A673 (cell line): Measurements from ENCODE around the gene UTP11. TPM values are rescaled to one million over a fixed set of nuclear protein-coding genes. Genes with fewer than 3 reads are reported as not detected.
A peak's percentile ranks its signal among the peaks of the same experiment; 100 is the strongest.

ENCODE experiments used
- BruUV-seq: library from RNA; stranded (reverse); fragments of 400-500 nt; replicated peaks from 2 replicates; lab custom pipeline; 2021; lab: Mats Ljungman, UMichigan
- CTCF ChIA-PET: fragments of 300-600 bp; sonication (Branson Sonifier 250); formaldehyde crosslinking; loops from one replicate; lab custom pipeline; 2022; ENCODE audit warnings: antibody characterized with exemption; lab: Charles Lee
- POLR2A ChIA-PET: fragments of 300-600 bp; sonication (Branson Sonifier 250); formaldehyde crosslinking; loops from one replicate; lab custom pipeline; 2022; ENCODE audit warnings: antibody characterized with exemption; ENCODE audit not compliant: low non-redundant PET; lab: Charles Lee
- DNase-seq: peaks from one replicate; pipeline ENCODE4 v3.0.0-alpha.2; 2015; ENCODE audit warnings: low spot score
- H3K27ac ChIP-seq: fragments of 200-600 bp; sonication (generic); 2 replicates; pipeline ENCODE4 v1.5.1; 2016; ENCODE audit warnings: mixed run types, low read depth, mild to moderate bottlenecking, mixed read lengths, antibody characterized with exemption, low read length; ENCODE audit not compliant: poor library complexity, severe bottlenecking
- H3K27me3 ChIP-seq: fragments of 200-600 bp; sonication (generic); replicated peaks from 2 replicates; pipeline ENCODE4 v1.6.1; 2017; ENCODE audit warnings: mixed run types, low read depth, mild to moderate bottlenecking, mixed read lengths, antibody characterized with exemption, low read length; ENCODE audit not compliant: insufficient read depth, poor library complexity
- H3K36me3 ChIP-seq: fragments of 200-600 bp; sonication (generic); 2 replicates; pipeline ENCODE4 v1.6.1; 2016; ENCODE audit warnings: mixed run types, mild to moderate bottlenecking, mixed read lengths, antibody characterized with exemption, low read length; ENCODE audit not compliant: insufficient read depth, poor library complexity, severe bottlenecking
- H3K4me1 ChIP-seq: fragments of 200-600 bp; sonication (generic); 2 replicates; pipeline ENCODE4 v1.6.1; 2017; ENCODE audit warnings: mixed run types, mild to moderate bottlenecking, mixed read lengths, antibody characterized with exemption, low read length; ENCODE audit not compliant: insufficient read depth, poor library complexity, severe bottlenecking
- H3K4me3 ChIP-seq: fragments of 200-600 bp; sonication (generic); 2 replicates; pipeline ENCODE4 v1.5.1; 2016; ENCODE audit warnings: low read depth, mixed run types, mild to moderate bottlenecking, mixed read lengths, low read length; ENCODE audit not compliant: poor library complexity, severe bottlenecking
- H3K9me3 ChIP-seq: fragments of 200-600 bp; sonication (generic); 2 replicates; pipeline ENCODE4 v1.6.1; 2016; ENCODE audit warnings: mixed run types, low read depth, mild to moderate bottlenecking, mixed read lengths, antibody characterized with exemption, low read length; ENCODE audit not compliant: poor library complexity, severe bottlenecking
- CTCF ChIP-seq: fragments of 300-800, 200-600 bp; sonication (generic); conservative IDR thresholded peaks from 2 replicates; pipeline ENCODE4 v1.5.1; 2017; ENCODE audit warnings: low read depth, mild to moderate bottlenecking, antibody characterized with exemption, low read length, moderate library complexity, mixed read lengths
- EZH2 ChIP-seq: fragments of 200-600 bp; sonication (generic); IDR thresholded peaks from 2 replicates; pipeline ENCODE4 v1.6.1; 2017; ENCODE audit warnings: borderline replicate concordance, low read depth, mild to moderate bottlenecking, mixed read lengths, antibody characterized with exemption, low read length; ENCODE audit not compliant: poor library complexity, severe bottlenecking
- intact Hi-C: fragments of 100-400 bp; cut with micrococcal nuclease; formaldehyde crosslinking; loops from one replicate; pipeline ENCODE4 v1.10.0; 2022; ENCODE audit not compliant: unreplicated experiment
- total RNA-seq: library from RNA; stranded (reverse); gene quantifications from 2 replicates; pipeline ENCODE4 v1.2.3, GENCODE V29; 2021

The UTP11 gene
- total RNA-seq, 1 experiment from 2014 or later: 113 TPM

GRCh38 chr1:38068980-38069340 lies 56.4 kb downstream of the UTP11 start:
- BruUV-seq: no TSS peak
- POLR2A ChIA-PET: no interaction called here
- H3K4me3 ChIP-seq: no peak overlapping the region
- TF ChIP-seq EZH2: no peak
- TF ChIP-seq CTCF: no peak
- H3K27me3 ChIP-seq: no peaks in the 10 kb centered on the region
- intact Hi-C loops: no loop called here
- peak overlapping the region; percentile 96 for H3K27ac ChIP-seq
- CTCF ChIA-PET: no interaction called here
- H3K4me1 ChIP-seq: peaks cover 100% of the 10 kb centered on the region
- no peaks in the 10 kb centered on the region for H3K9me3 ChIP-seq
- DNase-seq: no peak
- no peaks in the 10 kb centered on the region for H3K36me3 ChIP-seq

GRCh38 chr1:38071312-38072256 lies 59.0 kb downstream of the UTP11 start:
- TF ChIP-seq EZH2 (no peak), CTCF (peak; percentile 74)
- H3K27ac ChIP-seq: peak overlapping the region; percentile 75
- BruUV-seq: no TSS peak
- H3K36me3 ChIP-seq: no peaks in the 10 kb centered on the region
- ChIA-PET POLR2A (interaction anchor here (0.5 to 0.6 kb wide), 2 partner anchors 264 to 802 kb away, joined by 3 to 4 read pairs; partner anchors contain the start of genes C1orf122, MYCBP and YRDC), CTCF (interaction anchor here (0.6 to 2.5 kb wide), 19 partner anchors 9 to 718 kb away, joined by 3 to 20 read pairs (median 3); partner anchors contain the start of gene POU3F1)
- peaks cover 100% of the 10 kb centered on the region for H3K4me1 ChIP-seq
- peak; percentile 87 for DNase-seq
- no peaks in the 10 kb centered on the region for H3K9me3 ChIP-seq
- H3K4me3 ChIP-seq: no peak overlapping the region
- intact Hi-C loops: no loop called here
- no peaks in the 10 kb centered on the region for H3K27me3 ChIP-seq

GRCh38 chr1:38072858-38073257 lies 60.3 kb downstream of the UTP11 start:
- intact Hi-C loops: no loop called here
- DNase-seq: no peak
- H3K9me3 ChIP-seq: no peaks in the 10 kb centered on the region
- CTCF ChIA-PET: interaction anchor here (1.4 to 2.5 kb wide), 2 partner anchors 10 to 19 kb away, joined by 3 to 20 read pairs; no protein-coding TSS in a partner anchor
- BruUV-seq: no TSS peak
- H3K4me1 ChIP-seq: peaks cover 88% of the 10 kb centered on the region
- peak overlapping the region; percentile 75 for H3K27ac ChIP-seq
- TF ChIP-seq CTCF (0 out of 2 replicates have a peak, but pooled peaks have one; percentile 9), EZH2 (no peak)
- H3K4me3 ChIP-seq: no peak overlapping the region
- no peaks in the 10 kb centered on the region for H3K36me3 ChIP-seq
- POLR2A ChIA-PET: no interaction called here
- H3K27me3 ChIP-seq: no peaks in the 10 kb centered on the region
